SKM-1 treated with dmso at 0.1 percent for 144 hours (cell line): ENCODE data around the gene APOBEC3G.
"Not testable (repeated sequence)": the region's sequence is repeated elsewhere in the genome, so short reads cannot be mapped to it uniquely, and the experiment has no call there.

Experiments used
- DNase-seq: peaks from one replicate; lab custom pipeline; 2025; ENCODE audit not compliant: unreplicated experiment; lab: John Stamatoyannopoulos, UW

Gene APOBEC3G

GRCh38 chr22:39077026-39077840, at the start of gene APOBEC3G:
APOBEC3G (plus strand) TSS chr22:39077275; CDS start chr22:39077362, 87 bp downstream.
- DNase-seq: peak; percentile 11

GRCh38 chr22:39027717-39028116, 49.4 kb upstream of the APOBEC3G start:
- no peak for DNase-seq

- DNase-seq: no peak
Measured at GRCh38 chr22:39028281-39028680, 48.8 kb upstream of the APOBEC3G start.

- no peak for DNase-seq
Measured at GRCh38 chr22:39029227-39029626, 47.8 kb upstream of the APOBEC3G start.

GRCh38 chr22:39030705-39031104, 46.4 kb upstream of the APOBEC3G start:
- DNase-seq: no peak

GRCh38 chr22:39031434-39032295, 45.4 kb upstream of the APOBEC3G start:
- DNase-seq: not testable (repeated sequence)

GRCh38 chr22:39037071-39037470, 40.0 kb upstream of the APOBEC3G start:
- not testable (repeated sequence) for DNase-seq

- DNase-seq: no peak
Measured at GRCh38 chr22:39039306-39040126, 37.6 kb upstream of the APOBEC3G start.

GRCh38 chr22:39040155-39040537, 36.9 kb upstream of the APOBEC3G start:
- not testable (repeated sequence) for DNase-seq

GRCh38 chr22:39040538-39041296, 36.4 kb upstream of the APOBEC3G start, which contains the start of gene APOBEC3F:
APOBEC3F (plus strand) TSS chr22:39040864; CDS start chr22:39040961, 97 bp downstream.
- not testable (repeated sequence) for DNase-seq

GRCh38 chr22:39041908-39042307, 35.2 kb upstream of the APOBEC3G start:
- no peak for DNase-seq

GRCh38 chr22:39043063-39043462, 34.0 kb upstream of the APOBEC3G start:
- DNase-seq: not testable (repeated sequence)

GRCh38 chr22:39045136-39045535, 31.9 kb upstream of the APOBEC3G start:
- not testable (repeated sequence) for DNase-seq

- DNase-seq: not testable (repeated sequence)
Measured at GRCh38 chr22:39049486-39049885, 27.6 kb upstream of the APOBEC3G start.

GRCh38 chr22:39051844-39052495, 25.1 kb upstream of the APOBEC3G start:
- DNase-seq: not testable (repeated sequence)

- DNase-seq: no peak
Measured at GRCh38 chr22:39055658-39056057, 21.4 kb upstream of the APOBEC3G start.

- not testable (repeated sequence) for DNase-seq
Measured at GRCh38 chr22:39061290-39061689, 15.8 kb upstream of the APOBEC3G start.

- not testable (repeated sequence) for DNase-seq
Measured at GRCh38 chr22:39061951-39062350, 15.1 kb upstream of the APOBEC3G start.

- not testable (repeated sequence) for DNase-seq
Measured at GRCh38 chr22:39063904-39064303, 13.2 kb upstream of the APOBEC3G start.
